ENCODE measurements around the gene SIPA1.

Gene SIPA1

GRCh38 chr11:65625628-65626342, 12.1 kb upstream of the SIPA1 start:
- no peak overlapping the region for H3K4me3 ChIP-seq (ENCODE audit: low read depth, low read length)
- TF ChIP-seq CTCF (IDR thresholded peaks at IDR 0.05; ENCODE audit: low read depth, low read length): 0 out of 2 replicates have a peak, but pooled peaks have one; percentile 26

- TF ChIP-seq CTCF (IDR thresholded peaks at IDR 0.05; ENCODE audit: low read depth, low read length): no peak
- H3K4me3 ChIP-seq (ENCODE audit: low read depth, low read length): no peak overlapping the region
These were observed 10.7 kb upstream of the SIPA1 start for GRCh38 chr11:65627202-65627601.

- no peak for TF ChIP-seq CTCF (IDR thresholded peaks at IDR 0.05; ENCODE audit: low read depth, low read length)
- no peak overlapping the region for H3K4me3 ChIP-seq (ENCODE audit: low read depth, low read length)
These were observed 8.3 kb upstream of the SIPA1 start for GRCh38 chr11:65629579-65629978.

- H3K4me3 ChIP-seq (ENCODE audit: low read depth, low read length): no peak overlapping the region
- no peak for TF ChIP-seq CTCF (IDR thresholded peaks at IDR 0.05; ENCODE audit: low read depth, low read length)
These were observed 7.7 kb upstream of the SIPA1 start for GRCh38 chr11:65630215-65630614.

- no peak overlapping the region for H3K4me3 ChIP-seq (ENCODE audit: low read depth, low read length)
- TF ChIP-seq CTCF (IDR thresholded peaks at IDR 0.05; ENCODE audit: low read depth, low read length): no peak
These were observed 4.4 kb upstream of the SIPA1 start for GRCh38 chr11:65633390-65634108.

- no peak for TF ChIP-seq CTCF (IDR thresholded peaks at IDR 0.05; ENCODE audit: low read depth, low read length)
These were observed 3.8 kb upstream of the SIPA1 start for GRCh38 chr11:65634109-65634436.

GRCh38 chr11:65634440-65634839, 3.5 kb upstream of the SIPA1 start:
- no peak overlapping the region for H3K4me3 ChIP-seq (ENCODE audit: low read depth, low read length)
- no peak for TF ChIP-seq CTCF (IDR thresholded peaks at IDR 0.05; ENCODE audit: low read depth, low read length)

More at GRCh38 chr11:65634109-65634436, 3.8 kb upstream of the SIPA1 start:
- no peak overlapping the region for H3K4me3 ChIP-seq (ENCODE audit: low read depth, low read length)

All from WI38 (cell line).